Measurements from ENCODE around the gene OPCML.

GRCh38 chr11:132898021-132898420, 634.3 kb downstream of the OPCML start:
- TF ChIP-seq CTCF (IDR thresholded peaks at IDR 0.05) (no peak), POLR2A (IDR thresholded peaks at IDR 0.05) (no peak), POLR2AphosphoS5 (IDR thresholded peaks at IDR 0.05; ENCODE audit: insufficient read depth in 1 of 2, low read depth in 1 of 2) (no peak)

Measured in vagina (tissue), 2 donors.